SJCRH30 (cell line): ENCODE data around the gene HNRNPDL. TPM values are rescaled to one million over a fixed set of nuclear protein-coding genes. Genes with fewer than 3 reads are reported as not detected.
"Not testable (repeated sequence)": the region's sequence is repeated elsewhere in the genome, so short reads cannot be mapped to it uniquely, and the experiment has no call there.

Experiments
- DNase-seq, 2 experiments: peaks; one replicate each; pipeline ENCODE4 v3.0.0-alpha.2; 2015 to 2020
- H3K27ac ChIP-seq: fragments of 250-450 bp; sonication (Bioruptor Pico); 2 replicates; pipeline ENCODE4 v1.5.1; 2020; ENCODE audit warnings: mild to moderate bottlenecking, moderate library complexity
- H3K27me3 ChIP-seq: fragments of 250-450 bp; sonication (Bioruptor Pico); 2 replicates; pipeline ENCODE4 v1.5.1; 2020; ENCODE audit warnings: mild to moderate bottlenecking, moderate library complexity
- H3K36me3 ChIP-seq: fragments of 250-450 bp; sonication (Bioruptor Pico); 2 replicates; pipeline ENCODE4 v1.5.1; 2020; ENCODE audit warnings: mild to moderate bottlenecking, moderate library complexity
- H3K4me1 ChIP-seq: fragments of 250-450 bp; sonication (Bioruptor Pico); 2 replicates; pipeline ENCODE4 v1.5.1; 2020; ENCODE audit warnings: mild to moderate bottlenecking, moderate library complexity
- H3K4me3 ChIP-seq: fragments of 250-450 bp; sonication (Bioruptor Pico); 2 replicates; pipeline ENCODE4 v1.5.1; 2020; ENCODE audit warnings: mild to moderate bottlenecking, moderate library complexity
- H3K9me3 ChIP-seq: fragments of 250-450 bp; sonication (Bioruptor Pico); replicated peaks from 2 replicates; pipeline ENCODE4 v1.5.1; 2020; ENCODE audit warnings: mild to moderate bottlenecking, moderate library complexity
- total RNA-seq: library from RNA; depleted of rRNA; stranded (reverse); fragments of >200 nt; shearing (Covaris generic); gene quantifications from 2 replicates; pipeline ENCODE4 v1.2.3, GENCODE V29; 2014

The HNRNPDL gene
- total RNA-seq, 1 experiment from 2014 or later = 414 TPM

- H3K4me3 ChIP-seq = no peak overlapping the region
- H3K27me3 ChIP-seq = peaks cover 10% of the 10 kb centered on the region; the same call in 1 of the 2 replicates
- H3K36me3 ChIP-seq = peaks cover 66% of the 10 kb centered on the region
- H3K9me3 ChIP-seq = no peaks in the 10 kb centered on the region
- H3K27ac ChIP-seq = no peak overlapping the region
- peaks cover 8% of the 10 kb centered on the region for H3K4me1 ChIP-seq
- no peak for DNase-seq
Measured at GRCh38 chr4:82425478-82425877, 4.8 kb downstream of the HNRNPDL start.

GRCh38 chr4:82423245-82424054, 6.8 kb downstream of the HNRNPDL start:
- no peak overlapping the region for H3K4me3 ChIP-seq
- H3K27me3 ChIP-seq = peaks cover 10% of the 10 kb centered on the region; the same call in 1 of the 2 replicates
- H3K4me1 ChIP-seq = peaks cover 8% of the 10 kb centered on the region
- peaks cover 60% of the 10 kb centered on the region for H3K36me3 ChIP-seq
- H3K27ac ChIP-seq = peak overlapping the region; percentile 0; the same call in 1 of the 2 replicates
- peak in 1 of 2 experiments; percentile 26 for DNase-seq
- no peaks in the 10 kb centered on the region for H3K9me3 ChIP-seq

- Histone ChIP-seq H3K27ac (peak overlapping the region; percentile 0; the same call in 1 of the 2 replicates), H3K36me3 (peaks cover 52% of the 10 kb centered on the region), H3K4me3 (no peak overlapping the region), H3K4me1 (peaks cover 8% of the 10 kb centered on the region), H3K27me3 (peaks cover 10% of the 10 kb centered on the region; the same call in 1 of the 2 replicates), H3K9me3 (no peaks in the 10 kb centered on the region)
- peak in 1 of 2 experiments; percentile 50 for DNase-seq
Measured at GRCh38 chr4:82422616-82423015, 7.6 kb downstream of the HNRNPDL start.

GRCh38 chr4:82421796-82422560, 8.3 kb downstream of the HNRNPDL start:
- Histone ChIP-seq H3K27ac (no peak overlapping the region), H3K4me3 (no peak overlapping the region), H3K36me3 (peaks cover 46% of the 10 kb centered on the region), H3K9me3 (no peaks in the 10 kb centered on the region), H3K4me1 (peaks cover 8% of the 10 kb centered on the region), H3K27me3 (peaks cover 10% of the 10 kb centered on the region; the same call in 1 of the 2 replicates)
- no peak for DNase-seq

- no peak overlapping the region for H3K27ac ChIP-seq
- no peak for DNase-seq
- H3K27me3 ChIP-seq = peaks cover 10% of the 10 kb centered on the region; the same call in 1 of the 2 replicates
- peaks cover 20% of the 10 kb centered on the region for H3K36me3 ChIP-seq
- H3K4me3 ChIP-seq = no peak overlapping the region
- H3K9me3 ChIP-seq = no peaks in the 10 kb centered on the region
- H3K4me1 ChIP-seq = no peaks in the 10 kb centered on the region
Measured at GRCh38 chr4:82419451-82419850, 10.8 kb downstream of the HNRNPDL start.

- Histone ChIP-seq H3K36me3 (no peaks in the 10 kb centered on the region), H3K9me3 (no peaks in the 10 kb centered on the region), H3K4me3 (no peak overlapping the region), H3K27me3 (no peaks in the 10 kb centered on the region), H3K27ac (no peak overlapping the region), H3K4me1 (no peaks in the 10 kb centered on the region)
- DNase-seq = no peak
Measured at GRCh38 chr4:82415922-82416365, 14.3 kb downstream of the HNRNPDL start.

- H3K27ac ChIP-seq, H3K9me3 ChIP-seq, H3K27me3 ChIP-seq, H3K4me3 ChIP-seq, DNase-seq, H3K36me3 ChIP-seq, H3K4me1 ChIP-seq: not testable (repeated sequence)
Measured at GRCh38 chr4:82415061-82415460, 15.2 kb downstream of the HNRNPDL start.

GRCh38 chr4:82403725-82404124, 26.5 kb downstream of the HNRNPDL start:
- Histone ChIP-seq H3K27ac (no peak overlapping the region), H3K4me1 (no peaks in the 10 kb centered on the region), H3K27me3 (no peaks in the 10 kb centered on the region), H3K36me3 (no peaks in the 10 kb centered on the region), H3K9me3 (no peaks in the 10 kb centered on the region), H3K4me3 (no peak overlapping the region)
- DNase-seq = no peak

GRCh38 chr4:82402196-82402775, 28.0 kb downstream of the HNRNPDL start:
- no peak for DNase-seq
- H3K27ac ChIP-seq = no peak overlapping the region
- no peaks in the 10 kb centered on the region for H3K4me1 ChIP-seq
- H3K36me3 ChIP-seq = no peaks in the 10 kb centered on the region
- no peaks in the 10 kb centered on the region for H3K9me3 ChIP-seq
- H3K4me3 ChIP-seq = no peak overlapping the region
- no peaks in the 10 kb centered on the region for H3K27me3 ChIP-seq

GRCh38 chr4:82401600-82401999, 28.7 kb downstream of the HNRNPDL start:
- DNase-seq = no peak
- Histone ChIP-seq H3K36me3 (no peaks in the 10 kb centered on the region), H3K4me1 (no peaks in the 10 kb centered on the region)

GRCh38 chr4:82398263-82398662, 32.0 kb downstream of the HNRNPDL start:
- DNase-seq = no peak
- Histone ChIP-seq H3K36me3 (no peaks in the 10 kb centered on the region), H3K27me3 (no peaks in the 10 kb centered on the region), H3K27ac (no peak overlapping the region), H3K4me1 (no peaks in the 10 kb centered on the region), H3K9me3 (peaks cover 5% of the 10 kb centered on the region; the same call in 1 of the 2 replicates), H3K4me3 (no peak overlapping the region)

More at GRCh38 chr4:82401600-82401999, 28.7 kb downstream of the HNRNPDL start:
- no peaks in the 10 kb centered on the region for H3K9me3 ChIP-seq
- no peaks in the 10 kb centered on the region for H3K27me3 ChIP-seq
- no peak overlapping the region for H3K27ac ChIP-seq
- H3K4me3 ChIP-seq = no peak overlapping the region

- Histone ChIP-seq H3K36me3 (no peaks in the 10 kb centered on the region), H3K27me3 (no peaks in the 10 kb centered on the region), H3K9me3 (peaks cover 5% of the 10 kb centered on the region; the same call in 1 of the 2 replicates), H3K4me1 (no peaks in the 10 kb centered on the region), H3K4me3 (no peak overlapping the region), H3K27ac (no peak overlapping the region)
- no peak for DNase-seq
Measured at GRCh38 chr4:82397527-82397926, 32.7 kb downstream of the HNRNPDL start.

GRCh38 chr4:82394896-82395295, 35.4 kb downstream of the HNRNPDL start:
- DNase-seq = no peak
- H3K27ac ChIP-seq = no peak overlapping the region
- no peaks in the 10 kb centered on the region for H3K36me3 ChIP-seq
- H3K27me3 ChIP-seq = no peaks in the 10 kb centered on the region
- no peaks in the 10 kb centered on the region for H3K4me1 ChIP-seq
- H3K4me3 ChIP-seq = no peak overlapping the region
- H3K9me3 ChIP-seq = peaks cover 5% of the 10 kb centered on the region; the same call in 1 of the 2 replicates

- H3K4me1 ChIP-seq, DNase-seq, H3K9me3 ChIP-seq, H3K36me3 ChIP-seq, H3K4me3 ChIP-seq, H3K27me3 ChIP-seq, H3K27ac ChIP-seq: not testable (repeated sequence)
Measured at GRCh38 chr4:82390061-82390460, 40.2 kb downstream of the HNRNPDL start.

- Histone ChIP-seq H3K4me3 (no peak overlapping the region), H3K36me3 (no peaks in the 10 kb centered on the region), H3K27me3 (no peaks in the 10 kb centered on the region), H3K27ac (no peak overlapping the region), H3K9me3 (peaks cover 3% of the 10 kb centered on the region; the same call in 1 of the 2 replicates), H3K4me1 (no peaks in the 10 kb centered on the region)
- DNase-seq = no peak
Measured at GRCh38 chr4:82388405-82388804, 41.9 kb downstream of the HNRNPDL start.
